HEK293 (cell line): Measurements from ENCODE around the gene ZBTB43.

ENCODE experiments used
- CTCF ChIA-PET: fragments of 350-600 bp; formaldehyde crosslinking; extraction: SDS; loops from one replicate; lab custom pipeline; 2021; ENCODE audit warnings: antibody characterized with exemption; lab: Yijun Ruan, JAX
- POLR2A ChIA-PET: fragments of 300-600 bp; formaldehyde crosslinking; extraction: SDS; loops from one replicate; lab custom pipeline; 2020; ENCODE audit warnings: antibody characterized with exemption, inconsistent platforms; lab: Yijun Ruan, JAX
- H3K27ac ChIP-seq: fragments of 200-500 bp; sonication (Bioruptor generic); 2 replicates; pipeline ENCODE4 v1.5.1; 2014; ENCODE audit warnings: low read depth, low read length, control low read depth, inconsistent platforms; ENCODE audit errors: extremely low read depth
- H3K36me3 ChIP-seq, 2 experiments: fragments of 200-500 bp in 1 of 2; sonication (Bioruptor generic) in 1 of 2; 1 replicate in 1 of 2; 2 replicates in 1 of 2; pipeline ENCODE4 v1.5.1; 2014 to 2017; ENCODE audit warnings: inconsistent platforms in 2 of 2, low read length in 2 of 2; ENCODE audit not compliant: control insufficient read depth in 2 of 2, insufficient read depth in 1 of 2
- H3K4me1 ChIP-seq: fragments of 200-500 bp; sonication (Bioruptor generic); 2 replicates; pipeline ENCODE4 v1.5.1; 2014; ENCODE audit warnings: mild to moderate bottlenecking, low read length, inconsistent platforms; ENCODE audit not compliant: control insufficient read depth, insufficient read depth
- H3K4me3 ChIP-seq: 2 replicates; pipeline ENCODE4 v1.5.1; 2011; ENCODE audit warnings: low read depth, mild to moderate bottlenecking, control low read depth, low read length, moderate library complexity
- H3K9me3 ChIP-seq: fragments of 200-500 bp; sonication (Bioruptor generic); 2 replicates; pipeline ENCODE4 v1.5.1; 2014; ENCODE audit warnings: low read depth, low read length, inconsistent platforms; ENCODE audit not compliant: control insufficient read depth, insufficient read depth
- GLI2 ChIP-seq: fragments of 450-650 bp; formaldehyde crosslinking; IDR thresholded peaks from 2 replicates; pipeline ENCODE4; 2017; ENCODE audit warnings: missing biosample characterization, missing genetic modification characterization, low read depth, borderline replicate concordance
- GLIS2 ChIP-seq: fragments of 450-650 bp; formaldehyde crosslinking; IDR thresholded peaks from 2 replicates; pipeline ENCODE4 v1.5.1; 2016; ENCODE audit warnings: missing biosample characterization, missing genetic modification characterization
- KLF9 ChIP-seq: fragments of 450-650 bp; formaldehyde crosslinking; IDR thresholded peaks from 2 replicates; pipeline ENCODE4 v1.5.1; 2016; ENCODE audit warnings: missing biosample characterization, missing genetic modification characterization, low read depth
- REST ChIP-seq: fragments of 450-650 bp; formaldehyde crosslinking; IDR thresholded peaks from 2 replicates; pipeline ENCODE4 v1.5.1; 2016; ENCODE audit warnings: missing biosample characterization, missing genetic modification characterization
- SCRT1 ChIP-seq: fragments of 450-650 bp; formaldehyde crosslinking; IDR thresholded peaks from 2 replicates; pipeline ENCODE4 v1.5.1; 2016; ENCODE audit warnings: missing biosample characterization, missing genetic modification characterization, borderline replicate concordance
- SCRT2 ChIP-seq: fragments of 450-650 bp; formaldehyde crosslinking; IDR thresholded peaks from 2 replicates; pipeline ENCODE4 v1.5.1; 2016; ENCODE audit warnings: missing biosample characterization, missing genetic modification characterization
- TRIM28 ChIP-seq: IDR thresholded peaks from 2 replicates; pipeline ENCODE4 v1.6.1; 2011; ENCODE audit warnings: low read length, control low read depth, borderline replicate concordance
- ZBTB10 ChIP-seq: fragments of 450-650 bp; formaldehyde crosslinking; IDR thresholded peaks from 2 replicates; pipeline ENCODE4 v1.5.1; 2016; ENCODE audit warnings: missing biosample characterization, missing genetic modification characterization
- ZBTB20 ChIP-seq: fragments of 450-650 bp; formaldehyde crosslinking; IDR thresholded peaks from 2 replicates; pipeline ENCODE4 v1.5.1; 2016; ENCODE audit warnings: missing biosample characterization, missing genetic modification characterization
- ZEB2 ChIP-seq: fragments of 450-650 bp; formaldehyde crosslinking; IDR thresholded peaks from 2 replicates; pipeline ENCODE4 v1.5.1; 2016; ENCODE audit warnings: missing biosample characterization, missing genetic modification characterization
- ZIC2 ChIP-seq: fragments of 450-650 bp; formaldehyde crosslinking; IDR thresholded peaks from 2 replicates; pipeline ENCODE4 v1.5.1; 2016; ENCODE audit warnings: missing biosample characterization, missing genetic modification characterization
- ZNF335 ChIP-seq: fragments of 450-650 bp; formaldehyde crosslinking; conservative IDR thresholded peaks from 2 replicates; pipeline ENCODE4 v1.5.1; 2016; ENCODE audit warnings: missing biosample characterization, missing genetic modification characterization
- ZNF423 ChIP-seq: fragments of 450-650 bp; formaldehyde crosslinking; IDR thresholded peaks from 2 replicates; pipeline ENCODE4 v1.5.1; 2016; ENCODE audit warnings: missing biosample characterization, missing genetic modification characterization
- ZNF621 ChIP-seq: fragments of 450-650 bp; formaldehyde crosslinking; IDR thresholded peaks from 2 replicates; pipeline ENCODE4 v1.5.1; 2017; ENCODE audit warnings: missing biosample characterization, missing genetic modification characterization
- ZNF629 ChIP-seq: fragments of 450-650 bp; formaldehyde crosslinking; IDR thresholded peaks from 2 replicates; pipeline ENCODE4 v1.5.1; 2017; ENCODE audit warnings: missing biosample characterization, missing genetic modification characterization
- ZNF654 ChIP-seq: fragments of 450-650 bp; formaldehyde crosslinking; IDR thresholded peaks from 2 replicates; pipeline ENCODE4 v1.5.1; 2016; ENCODE audit warnings: low read depth, missing biosample characterization, missing genetic modification characterization
- ZXDB ChIP-seq: fragments of 450-650 bp; formaldehyde crosslinking; IDR thresholded peaks from 2 replicates; pipeline ENCODE4 v1.5.1; 2016; ENCODE audit warnings: missing biosample characterization, missing genetic modification characterization
- TF ChIP-seq, protein P1 (sequence below): fragments of 450-650 bp; formaldehyde crosslinking; IDR thresholded peaks from 2 replicates; pipeline ENCODE4 v1.5.1; 2017; ENCODE audit warnings: missing biosample characterization, missing genetic modification characterization

The ZBTB43 gene

GRCh38 chr9:126804696-126805553 is at the start of gene ZBTB43 (continued):
- TF ChIP-seq ZBTB10 (tag by site-specific recombination) = peak; percentile 55; the same call in 1 of the 2 replicates
- 0 out of 2 replicates have a peak, but pooled peaks have one; percentile 28 for TF ChIP-seq TRIM28
- peak; percentile 21; the same call in 1 of the 2 replicates for TF ChIP-seq GLIS2 (tag by site-specific recombination)
- TF ChIP-seq ZEB2 (tag by site-specific recombination) = 0 out of 2 replicates have a peak, but pooled peaks have one; percentile 44
- TF ChIP-seq, all 188 proteins: peak for 38

DNA sequence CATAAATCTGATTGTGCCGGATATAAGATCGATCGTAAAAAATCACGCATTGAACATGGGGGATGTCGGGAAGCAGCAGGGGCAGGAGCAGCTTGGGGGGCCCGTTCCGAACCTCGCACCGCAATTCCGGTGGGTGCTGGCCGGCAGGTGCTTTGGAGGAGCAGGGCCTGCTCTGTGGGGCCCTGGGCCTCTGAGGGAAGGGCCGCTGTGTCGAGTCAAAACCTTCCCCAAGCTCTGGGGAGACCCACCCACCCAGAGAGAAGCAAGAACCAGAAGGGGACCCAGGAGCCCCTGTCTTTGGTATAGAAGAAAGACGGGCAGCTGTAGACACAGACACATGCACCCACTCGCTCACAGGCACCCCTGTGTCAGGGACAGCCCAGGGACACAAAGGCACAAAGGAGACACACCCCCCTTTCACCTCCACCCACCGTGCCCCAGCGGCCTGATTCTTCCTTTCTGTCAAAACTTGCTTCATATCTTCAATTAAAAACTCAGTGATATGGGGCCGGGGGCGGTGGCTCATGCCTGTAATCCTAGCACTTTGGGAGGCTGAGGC is 49.4 kb upstream of the ZBTB43 start:
- no peak overlapping the region; the same call in 1 of the 2 replicates for H3K27ac ChIP-seq
- H3K9me3 ChIP-seq = no peaks in the 10 kb centered on the region
- peaks cover 8% of the 10 kb centered on the region; the same call in 1 of the 2 replicates for H3K4me1 ChIP-seq
- POLR2A ChIA-PET = no interaction called here
- no peak overlapping the region for H3K4me3 ChIP-seq
- TF ChIP-seq ZNF654 (tag by site-specific recombination) (no peak), ZNF423 (tag by site-specific recombination) (no peak), KLF9 (tag by site-specific recombination) (peak; percentile 68), ZIC2 (tag by site-specific recombination) (no peak), ZNF621 (tag by site-specific recombination) (no peak), ZXDB (tag by site-specific recombination) (0 out of 2 replicates have a peak, but pooled peaks have one; percentile 26), ZNF335 (tag by site-specific recombination) (peak; percentile 60), ZBTB20 (tag by site-specific recombination) (0 out of 2 replicates have a peak, but pooled peaks have one; percentile 41)
- no peaks in the 10 kb centered on the region for H3K36me3 ChIP-seq
- CTCF ChIA-PET = interaction anchor here (1.2 kb wide), 1 partner anchor 214 kb away, joined by 4 read pairs; no protein-coding TSS in a partner anchor

DNA sequence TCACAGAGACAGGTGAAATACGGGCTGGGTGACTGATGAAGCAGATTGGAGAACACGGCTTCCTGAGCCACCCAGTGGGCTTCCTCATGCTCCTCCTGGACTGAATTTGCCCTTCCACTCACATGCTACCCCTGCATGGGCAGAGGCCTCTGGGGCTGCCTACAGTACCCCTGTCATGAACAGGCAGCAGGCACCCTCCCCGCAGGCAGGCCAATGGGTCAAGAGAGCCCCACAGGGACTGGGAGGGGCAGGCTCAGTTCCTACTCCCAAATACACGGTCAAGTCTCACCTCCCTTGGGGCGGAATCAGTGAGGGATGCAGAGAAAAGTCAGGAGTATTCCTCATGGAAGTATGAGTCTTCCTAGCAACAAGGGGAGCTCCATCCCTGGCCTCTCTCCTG is 48.6 kb upstream of the ZBTB43 start:
- ChIA-PET POLR2A (no interaction called here), CTCF (interaction anchor here (0.5 to 1.2 kb wide), 2 partner anchors 139 to 215 kb away, joined by 4 to 5 read pairs; no protein-coding TSS in a partner anchor)
- Histone ChIP-seq H3K4me1 (peaks cover 8% of the 10 kb centered on the region; the same call in 1 of the 2 replicates), H3K36me3 (no peaks in the 10 kb centered on the region), H3K4me3 (no peak overlapping the region), H3K9me3 (no peaks in the 10 kb centered on the region), H3K27ac (no peak overlapping the region)
- no peak for TF ChIP-seq SCRT1 (tag by site-specific recombination)
- TF ChIP-seq SCRT2 = 0 out of 2 replicates have a peak, but pooled peaks have one; percentile 3

DNA sequence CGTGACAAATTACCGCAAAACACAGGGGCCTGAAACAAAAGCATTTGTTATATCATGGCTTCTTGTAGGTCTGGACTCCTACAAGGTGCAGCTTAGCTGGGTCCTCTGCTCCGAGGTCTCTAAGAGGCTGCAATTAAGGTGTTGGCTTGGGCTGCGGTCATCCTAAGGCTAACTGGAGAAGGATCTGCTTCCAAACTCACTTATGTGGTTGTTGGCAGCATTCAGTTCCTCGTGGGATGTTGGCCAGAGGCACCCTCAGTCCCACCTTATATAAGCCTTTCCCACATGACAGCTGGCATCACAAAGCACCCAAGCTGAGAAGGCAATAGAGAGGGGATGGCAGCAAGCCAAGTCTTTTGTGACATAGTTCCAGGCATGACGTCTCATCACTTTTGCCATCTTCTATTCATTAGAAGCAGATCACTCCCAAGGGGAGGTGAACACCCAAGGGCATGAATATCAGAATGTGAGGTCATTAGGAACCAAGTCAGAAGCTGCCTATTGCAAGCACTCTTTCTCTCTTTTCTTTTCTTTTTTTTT is 47.9 kb upstream of the ZBTB43 start:
- POLR2A ChIA-PET = interaction anchor here (0.9 kb wide), 1 partner anchor 143 kb away, joined by 3 read pairs; the partner anchor contains the start of gene LMX1B
- peaks cover 8% of the 10 kb centered on the region; the same call in 1 of the 2 replicates for H3K4me1 ChIP-seq
- CTCF ChIA-PET = interaction anchor here (0.5 to 1.4 kb wide), 2 partner anchors 54 to 139 kb away, joined by 5 to 6 read pairs; no protein-coding TSS in a partner anchor
- no peak overlapping the region for H3K4me3 ChIP-seq
- no peaks in the 10 kb centered on the region for H3K9me3 ChIP-seq
- H3K27ac ChIP-seq = no peak overlapping the region
- H3K36me3 ChIP-seq = no peaks in the 10 kb centered on the region
- TF ChIP-seq REST (tag by site-specific recombination) = no peak
- TF ChIP-seq GLI2 (tag by site-specific recombination) = no peak
- TF ChIP-seq, protein P1, sequence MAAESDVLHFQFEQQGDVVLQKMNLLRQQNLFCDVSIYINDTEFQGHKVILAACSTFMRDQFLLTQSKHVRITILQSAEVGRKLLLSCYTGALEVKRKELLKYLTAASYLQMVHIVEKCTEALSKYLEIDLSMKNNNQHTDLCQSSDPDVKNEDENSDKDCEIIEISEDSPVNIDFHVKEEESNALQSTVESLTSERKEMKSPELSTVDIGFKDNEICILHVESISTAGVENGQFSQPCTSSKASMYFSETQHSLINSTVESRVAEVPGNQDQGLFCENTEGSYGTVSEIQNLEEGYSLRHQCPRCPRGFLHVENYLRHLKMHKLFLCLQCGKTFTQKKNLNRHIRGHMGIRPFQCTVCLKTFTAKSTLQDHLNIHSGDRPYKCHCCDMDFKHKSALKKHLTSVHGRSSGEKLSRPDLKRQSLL (tag by site-specific recombination) = peak; percentile 65; the same call in 1 of the 2 replicates
- TF ChIP-seq ZNF629 = 0 out of 2 replicates have a peak, but pooled peaks have one; percentile 35
